Measurements from ENCODE around the gene OLA1. TPM values are rescaled to one million over a fixed set of nuclear protein-coding genes. Genes with fewer than 3 reads are reported as not detected.

OLA1 gene
- total RNA-seq, 1 experiment from 2014 or later: 182 TPM

DNA sequence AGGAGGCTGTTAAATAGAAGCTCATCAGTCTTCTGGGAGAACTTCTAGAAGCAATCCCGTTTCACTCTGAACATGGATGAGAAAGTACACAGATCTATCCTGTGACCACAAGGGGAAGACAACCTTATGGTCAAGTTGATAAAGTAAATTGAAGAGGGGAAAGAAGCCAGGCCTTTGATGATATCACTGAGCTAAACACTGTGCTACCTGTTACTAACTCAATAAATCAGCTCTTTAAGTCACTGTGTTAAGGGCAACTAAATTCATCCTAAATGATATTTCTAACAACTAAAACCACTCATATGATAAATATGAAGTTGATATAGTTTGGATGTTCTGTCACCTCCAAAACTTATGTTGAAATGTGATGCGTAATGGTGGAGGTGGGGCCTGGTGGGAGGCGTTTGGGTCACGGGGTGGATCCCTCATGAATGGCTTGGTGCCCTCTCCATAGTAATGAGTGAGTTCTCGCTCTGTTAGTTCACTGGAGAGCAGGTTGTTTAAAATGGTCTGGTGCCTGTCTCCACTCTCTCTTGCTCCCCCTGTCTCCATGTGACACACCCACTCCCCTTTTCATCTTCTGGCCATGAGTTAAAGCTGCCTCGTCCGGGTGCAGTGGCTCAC lies 23.6 kb downstream of the OLA1 start:
- H3K9me2 ChIP-seq (replicated peaks; ENCODE audit: low read length): no peaks in the 10 kb centered on the region
- H3K27ac ChIP-seq (ENCODE audit: low read length): no peak overlapping the region
- H3K79me2 ChIP-seq (ENCODE audit: low read length): peaks cover 60% of the 10 kb centered on the region
- no peak overlapping the region for H3K9ac ChIP-seq (ENCODE audit: low read length)
- no peaks in the 10 kb centered on the region for H3K4me1 ChIP-seq (ENCODE audit: insufficient read depth, low read length)
- no peak for DNase-seq
- no TSS peak for BruUV-seq (replicated peaks)
- no peak overlapping the region for H3K4me2 ChIP-seq (ENCODE audit: low read length)
- H2AFZ ChIP-seq (ENCODE audit: low read length): no peak overlapping the region
- intact Hi-C loops (cut with micrococcal nuclease): no loop called here
- H3F3A ChIP-seq (ENCODE audit: low read length, unreplicated experiment): no peaks in the 10 kb centered on the region
- H3K27me3 ChIP-seq (ENCODE audit: low read length): no peaks in the 10 kb centered on the region
- no peak overlapping the region for H3K4me3 ChIP-seq (ENCODE audit: low read length)
- H3K36me3 ChIP-seq (ENCODE audit: low read depth, low read length): peaks cover 50% of the 10 kb centered on the region
- ChIA-PET POLR2A (ENCODE audit: unreplicated experiment) (no interaction called here), CTCF (interaction anchor here (0.5 kb wide), 1 partner anchor 29 kb away, joined by 3 read pairs; no protein-coding TSS in a partner anchor)
- no peaks in the 10 kb centered on the region for H3K9me3 ChIP-seq (ENCODE audit: low read length)
- TF ChIP-seq EZH2 (IDR thresholded peaks at IDR 0.05; ENCODE audit: low read length, unreplicated experiment): no peak
- TF ChIP-seq, protein P1, sequence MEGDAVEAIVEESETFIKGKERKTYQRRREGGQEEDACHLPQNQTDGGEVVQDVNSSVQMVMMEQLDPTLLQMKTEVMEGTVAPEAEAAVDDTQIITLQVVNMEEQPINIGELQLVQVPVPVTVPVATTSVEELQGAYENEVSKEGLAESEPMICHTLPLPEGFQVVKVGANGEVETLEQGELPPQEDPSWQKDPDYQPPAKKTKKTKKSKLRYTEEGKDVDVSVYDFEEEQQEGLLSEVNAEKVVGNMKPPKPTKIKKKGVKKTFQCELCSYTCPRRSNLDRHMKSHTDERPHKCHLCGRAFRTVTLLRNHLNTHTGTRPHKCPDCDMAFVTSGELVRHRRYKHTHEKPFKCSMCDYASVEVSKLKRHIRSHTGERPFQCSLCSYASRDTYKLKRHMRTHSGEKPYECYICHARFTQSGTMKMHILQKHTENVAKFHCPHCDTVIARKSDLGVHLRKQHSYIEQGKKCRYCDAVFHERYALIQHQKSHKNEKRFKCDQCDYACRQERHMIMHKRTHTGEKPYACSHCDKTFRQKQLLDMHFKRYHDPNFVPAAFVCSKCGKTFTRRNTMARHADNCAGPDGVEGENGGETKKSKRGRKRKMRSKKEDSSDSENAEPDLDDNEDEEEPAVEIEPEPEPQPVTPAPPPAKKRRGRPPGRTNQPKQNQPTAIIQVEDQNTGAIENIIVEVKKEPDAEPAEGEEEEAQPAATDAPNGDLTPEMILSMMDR (conservative IDR thresholded peaks at IDR 0.05; ENCODE audit: low read depth, low read length): no peak
- TF ChIP-seq EZH2phosphoT487 (IDR thresholded peaks at IDR 0.05; ENCODE audit: borderline replicate concordance, low read length): no peak
- 0 out of 2 replicates have a peak, but pooled peaks cover 7% of the 10 kb centered on the region for H4K20me1 ChIP-seq (ENCODE audit: low read length)
- ATAC-seq: no peak

DNA sequence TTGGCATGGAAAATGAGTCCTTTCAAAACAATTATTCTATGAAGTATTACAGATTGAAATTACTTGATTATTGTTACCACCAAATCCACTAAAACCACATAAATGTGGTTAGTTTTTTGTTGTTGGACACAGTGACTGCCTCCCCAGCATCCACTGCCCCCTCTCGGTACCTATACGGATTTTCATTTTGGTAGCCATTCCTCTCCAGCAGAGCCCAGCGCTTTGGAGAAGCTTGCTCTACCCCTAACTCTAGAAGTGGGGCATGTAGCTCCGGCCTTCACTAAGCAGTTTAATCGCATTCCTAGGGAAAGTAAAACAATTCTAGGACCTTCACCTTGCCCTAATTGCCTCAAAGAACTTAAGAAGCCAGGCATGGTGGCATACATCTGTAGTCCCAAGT lies 24.2 kb downstream of the OLA1 start:
- DNase-seq (no peak), ATAC-seq (no peak)
- H3K9ac ChIP-seq (ENCODE audit: low read length): no peak overlapping the region

More for the DNA sequence above, 24.2 kb downstream of the OLA1 start:
- ChIA-PET CTCF (interaction anchor here (0.5 kb wide), 1 partner anchor 30 kb away, joined by 3 read pairs; no protein-coding TSS in a partner anchor), POLR2A (ENCODE audit: unreplicated experiment) (interaction anchor here (0.6 kb wide), 1 partner anchor 40 kb away, joined by 3 read pairs; no protein-coding TSS in a partner anchor)
- H3K36me3 ChIP-seq (ENCODE audit: low read depth, low read length): peaks cover 46% of the 10 kb centered on the region
- no peak overlapping the region for H2AFZ ChIP-seq (ENCODE audit: low read length)
- H3F3A ChIP-seq (ENCODE audit: low read length, unreplicated experiment): no peaks in the 10 kb centered on the region
- no peaks in the 10 kb centered on the region for H3K4me1 ChIP-seq (ENCODE audit: insufficient read depth, low read length)
- 0 out of 2 replicates have a peak, but pooled peaks cover 7% of the 10 kb centered on the region for H4K20me1 ChIP-seq (ENCODE audit: low read length)
- peaks cover 59% of the 10 kb centered on the region for H3K79me2 ChIP-seq (ENCODE audit: low read length)
- no peaks in the 10 kb centered on the region for H3K9me3 ChIP-seq (ENCODE audit: low read length)
- H3K4me2 ChIP-seq (ENCODE audit: low read length): no peak overlapping the region
- H3K27me3 ChIP-seq (ENCODE audit: low read length): no peaks in the 10 kb centered on the region
- no peak overlapping the region for H3K27ac ChIP-seq (ENCODE audit: low read length)
- intact Hi-C loops (cut with micrococcal nuclease): no loop called here
- BruUV-seq (replicated peaks): no TSS peak
- H3K9me2 ChIP-seq (replicated peaks; ENCODE audit: low read length): no peaks in the 10 kb centered on the region
- TF ChIP-seq EZH2 (IDR thresholded peaks at IDR 0.05; ENCODE audit: low read length, unreplicated experiment): no peak
- TF ChIP-seq EZH2phosphoT487 (IDR thresholded peaks at IDR 0.05; ENCODE audit: borderline replicate concordance, low read length): no peak
- TF ChIP-seq, protein P1 (conservative IDR thresholded peaks at IDR 0.05; ENCODE audit: low read depth, low read length): no peak
- no peak overlapping the region for H3K4me3 ChIP-seq (ENCODE audit: low read length)

Data from PC-3 (cell line).